SK-N-SH treated with all-trans-retinoic acid at 6 μM for 48 hours (cell line): ENCODE results near the gene PTPRN2.

ENCODE experiments used
- ISL1 ChIP-seq: fragments of 250-450 bp; sonication (Bioruptor Pico); IDR thresholded peaks from 2 replicates; pipeline ENCODE4 v2.1.2; 2022; ENCODE audit warnings: mild to moderate bottlenecking, moderate library complexity
- ZFP3 ChIP-seq: fragments of 250-450 bp; sonication (Bioruptor Pico); IDR thresholded peaks from 2 replicates; pipeline ENCODE4 v1.5.0; 2020; ENCODE audit warnings: mild to moderate bottlenecking, moderate library complexity
- ZFP30 ChIP-seq: fragments of 450-650 bp; formaldehyde crosslinking; IDR thresholded peaks from 2 replicates; pipeline ENCODE4 v1.5.0; 2022; ENCODE audit warnings: mild to moderate bottlenecking, moderate library complexity
- TF ChIP-seq, protein P1 (sequence below): fragments of 250-450 bp; sonication (Bioruptor Pico); IDR thresholded peaks from 2 replicates; pipeline ENCODE4 v1.8.0; 2020; ENCODE audit warnings: mild to moderate bottlenecking, moderate library complexity, borderline replicate concordance

DNA sequence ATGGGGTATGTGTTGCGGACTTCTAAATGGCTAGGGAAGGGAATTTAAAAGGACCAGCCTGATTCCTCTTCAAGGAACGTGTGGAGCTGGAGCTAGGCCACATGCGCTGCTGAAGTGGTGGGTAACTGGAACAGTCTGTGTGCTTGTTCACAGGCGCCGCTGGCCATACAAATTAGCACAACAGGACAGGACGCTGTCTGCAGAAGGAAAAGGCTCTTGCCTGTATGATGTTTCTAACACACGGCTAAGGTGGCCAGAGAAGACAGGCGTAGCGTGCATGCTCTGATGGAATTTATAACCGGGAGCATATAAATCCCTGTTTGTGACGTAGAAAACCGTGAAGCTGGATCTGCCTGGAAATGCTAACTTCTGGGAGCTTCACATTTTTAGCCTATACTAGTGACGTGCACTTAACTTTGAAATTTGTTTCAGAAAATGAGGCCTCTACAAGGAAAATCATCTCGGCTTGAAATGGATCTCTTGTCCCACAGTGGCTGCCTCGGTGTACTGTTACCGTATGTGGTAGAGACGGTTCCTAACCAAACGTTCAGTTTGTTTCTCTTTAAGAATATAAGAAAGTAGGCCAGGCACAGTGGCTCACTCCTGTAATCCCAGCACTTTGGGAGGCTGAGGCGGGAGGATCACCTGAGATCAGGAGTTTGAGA is 569.4 kb downstream of the PTPRN2 start:
- TF ChIP-seq ZFP30 (CRISPR knock-in tag) (no peak), ISL1 (no peak), ZFP3 (CRISPR knock-in tag) (no peak)
- TF ChIP-seq, protein P1, sequence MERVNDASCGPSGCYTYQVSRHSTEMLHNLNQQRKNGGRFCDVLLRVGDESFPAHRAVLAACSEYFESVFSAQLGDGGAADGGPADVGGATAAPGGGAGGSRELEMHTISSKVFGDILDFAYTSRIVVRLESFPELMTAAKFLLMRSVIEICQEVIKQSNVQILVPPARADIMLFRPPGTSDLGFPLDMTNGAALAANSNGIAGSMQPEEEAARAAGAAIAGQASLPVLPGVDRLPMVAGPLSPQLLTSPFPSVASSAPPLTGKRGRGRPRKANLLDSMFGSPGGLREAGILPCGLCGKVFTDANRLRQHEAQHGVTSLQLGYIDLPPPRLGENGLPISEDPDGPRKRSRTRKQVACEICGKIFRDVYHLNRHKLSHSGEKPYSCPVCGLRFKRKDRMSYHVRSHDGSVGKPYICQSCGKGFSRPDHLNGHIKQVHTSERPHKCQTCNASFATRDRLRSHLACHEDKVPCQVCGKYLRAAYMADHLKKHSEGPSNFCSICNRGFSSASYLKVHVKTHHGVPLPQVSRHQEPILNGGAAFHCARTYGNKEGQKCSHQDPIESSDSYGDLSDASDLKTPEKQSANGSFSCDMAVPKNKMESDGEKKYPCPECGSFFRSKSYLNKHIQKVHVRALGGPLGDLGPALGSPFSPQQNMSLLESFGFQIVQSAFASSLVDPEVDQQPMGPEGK (CRISPR knock-in tag) = no peak
